Measurements from ENCODE around the gene LOXL4. TPM values are rescaled to one million over a fixed set of nuclear protein-coding genes. Genes with fewer than 3 reads are reported as not detected.

The LOXL4 gene
- total RNA-seq, 1 experiment from 2014 or later = 1.3 TPM

DNA sequence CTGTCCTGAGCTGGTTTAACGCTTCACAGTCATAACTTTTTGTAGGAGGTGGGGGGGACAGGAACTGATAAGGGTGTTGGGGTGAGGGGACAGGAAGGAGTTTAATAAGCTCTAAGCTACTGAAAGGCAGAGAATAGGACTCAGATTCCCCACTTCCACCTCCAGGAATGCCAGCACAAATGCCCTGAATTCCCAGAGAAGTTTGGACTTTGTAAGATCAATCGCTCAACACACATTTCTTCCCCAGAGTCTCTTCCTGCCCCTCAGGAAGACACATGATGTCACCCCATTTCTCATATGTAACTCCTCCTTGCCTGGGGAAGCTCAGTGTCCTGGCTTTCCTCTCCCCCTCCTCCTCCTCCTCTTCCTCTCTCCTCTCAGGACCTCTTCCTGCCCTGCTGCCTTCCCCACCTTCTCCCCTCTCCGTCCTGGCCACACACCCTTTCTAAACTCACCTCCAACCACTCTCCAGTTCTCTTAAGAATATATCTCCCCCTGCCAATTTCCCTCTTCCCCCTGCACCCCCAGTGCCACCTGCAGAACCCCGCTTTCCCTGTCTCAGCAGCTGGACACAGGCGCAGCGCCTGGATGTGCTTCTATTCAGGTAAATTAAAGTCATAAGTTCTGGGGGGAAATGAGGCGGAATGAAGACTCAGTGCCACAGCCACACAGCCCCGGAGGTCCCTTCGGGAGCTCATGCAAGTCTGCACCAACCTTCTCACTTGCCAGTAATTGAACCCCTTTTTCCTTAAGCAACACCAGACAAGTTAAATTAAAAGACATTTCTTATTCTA is 5.3 kb upstream of the LOXL4 start:
- Histone ChIP-seq H3K27ac (ENCODE audit: low read depth, low read length) (no peak overlapping the region), H3K4me2 (ENCODE audit: low read length) (no peak overlapping the region), H3K27me3 (ENCODE audit: insufficient read depth, low read length) (no peaks in the 10 kb centered on the region), H3K79me2 (ENCODE audit: insufficient read depth, low read length) (no peaks in the 10 kb centered on the region), H3K36me3 (ENCODE audit: control insufficient read depth in 1 of 2, insufficient read depth in 2 of 2, low read length in 2 of 2) (no peaks in the 10 kb centered on the region), H3K4me1 (ENCODE audit: control insufficient read depth in 1 of 2, insufficient read depth in 2 of 2, low read length in 2 of 2) (peaks cover 21 to 29% of the 10 kb centered on the region in 2 experiments), H4K20me1 (ENCODE audit: insufficient read depth) (no peaks in the 10 kb centered on the region), H3K9ac (ENCODE audit: low read length) (no peak overlapping the region), H3K9me2 (ENCODE audit: insufficient read depth) (no peaks in the 10 kb centered on the region), H3K4me3 (replicated peaks in 1 of 2; ENCODE audit: low read depth in 1 of 2, low read length in 2 of 2) (no peak overlapping the region), H2AFZ (ENCODE audit: low read depth, low read length, poor library complexity, severe bottlenecking) (no peak overlapping the region), H3K9me3 (ENCODE audit: control insufficient read depth in 1 of 2, insufficient read depth in 1 of 2, low read depth in 1 of 2, low read length in 2 of 2) (no peaks in the 10 kb centered on the region)
- ChIA-PET CTCF (no interaction called here), POLR2A (no interaction called here), RAD21 (ENCODE audit: low non-redundant PET in 1 of 2, low total read pairs in 2 of 2, uncharacterized antibody in 2 of 2, unreplicated experiment in 2 of 2) (no interaction called here)
- BruUV-seq (replicated peaks) = no TSS peak
- DNase-seq (ENCODE audit: low read depth, low spot score) = no peak
- intact Hi-C loops (cut with micrococcal nuclease) = no loop called here
- ATAC-seq = no peak
- TF ChIP-seq CEBPB (IDR thresholded peaks at IDR 0.05; ENCODE audit: low read depth) = no peak
- TF ChIP-seq FOSL1 (IDR thresholded peaks at IDR 0.05; ENCODE audit: low read depth) = no peak
- no peak for TF ChIP-seq EZH2 (IDR thresholded peaks at IDR 0.05)
- TF ChIP-seq SIN3A (IDR thresholded peaks at IDR 0.05; ENCODE audit: low read depth) = no peak
- TF ChIP-seq YY1 (IDR thresholded peaks at IDR 0.05; ENCODE audit: extremely low read depth, insufficient replicate concordance, low read depth, low read length) = no peak
- no peak for TF ChIP-seq SRF (IDR thresholded peaks at IDR 0.05; ENCODE audit: low read depth)
- TF ChIP-seq CBX3 (IDR thresholded peaks at IDR 0.05; ENCODE audit: low read depth) = no peak
- TF ChIP-seq, protein P1, sequence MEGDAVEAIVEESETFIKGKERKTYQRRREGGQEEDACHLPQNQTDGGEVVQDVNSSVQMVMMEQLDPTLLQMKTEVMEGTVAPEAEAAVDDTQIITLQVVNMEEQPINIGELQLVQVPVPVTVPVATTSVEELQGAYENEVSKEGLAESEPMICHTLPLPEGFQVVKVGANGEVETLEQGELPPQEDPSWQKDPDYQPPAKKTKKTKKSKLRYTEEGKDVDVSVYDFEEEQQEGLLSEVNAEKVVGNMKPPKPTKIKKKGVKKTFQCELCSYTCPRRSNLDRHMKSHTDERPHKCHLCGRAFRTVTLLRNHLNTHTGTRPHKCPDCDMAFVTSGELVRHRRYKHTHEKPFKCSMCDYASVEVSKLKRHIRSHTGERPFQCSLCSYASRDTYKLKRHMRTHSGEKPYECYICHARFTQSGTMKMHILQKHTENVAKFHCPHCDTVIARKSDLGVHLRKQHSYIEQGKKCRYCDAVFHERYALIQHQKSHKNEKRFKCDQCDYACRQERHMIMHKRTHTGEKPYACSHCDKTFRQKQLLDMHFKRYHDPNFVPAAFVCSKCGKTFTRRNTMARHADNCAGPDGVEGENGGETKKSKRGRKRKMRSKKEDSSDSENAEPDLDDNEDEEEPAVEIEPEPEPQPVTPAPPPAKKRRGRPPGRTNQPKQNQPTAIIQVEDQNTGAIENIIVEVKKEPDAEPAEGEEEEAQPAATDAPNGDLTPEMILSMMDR (IDR thresholded peaks at IDR 0.05 in 2 of 3, conservative IDR thresholded peaks at IDR 0.05 in 1 of 3; ENCODE audit: borderline replicate concordance in 1 of 3, insufficient read depth in 1 of 3, low read depth in 2 of 3, low read length in 2 of 3) = no peak
- TF ChIP-seq, protein P2, sequence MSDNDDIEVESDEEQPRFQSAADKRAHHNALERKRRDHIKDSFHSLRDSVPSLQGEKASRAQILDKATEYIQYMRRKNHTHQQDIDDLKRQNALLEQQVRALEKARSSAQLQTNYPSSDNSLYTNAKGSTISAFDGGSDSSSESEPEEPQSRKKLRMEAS (IDR thresholded peaks at IDR 0.05) = no peak
- no peak for TF ChIP-seq ZNF274 (IDR thresholded peaks at IDR 0.05; ENCODE audit: low read depth, low read length)
- TF ChIP-seq, protein P3, sequence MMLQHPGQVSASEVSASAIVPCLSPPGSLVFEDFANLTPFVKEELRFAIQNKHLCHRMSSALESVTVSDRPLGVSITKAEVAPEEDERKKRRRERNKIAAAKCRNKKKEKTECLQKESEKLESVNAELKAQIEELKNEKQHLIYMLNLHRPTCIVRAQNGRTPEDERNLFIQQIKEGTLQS (IDR thresholded peaks at IDR 0.05) = no peak
- TF ChIP-seq, protein P4, sequence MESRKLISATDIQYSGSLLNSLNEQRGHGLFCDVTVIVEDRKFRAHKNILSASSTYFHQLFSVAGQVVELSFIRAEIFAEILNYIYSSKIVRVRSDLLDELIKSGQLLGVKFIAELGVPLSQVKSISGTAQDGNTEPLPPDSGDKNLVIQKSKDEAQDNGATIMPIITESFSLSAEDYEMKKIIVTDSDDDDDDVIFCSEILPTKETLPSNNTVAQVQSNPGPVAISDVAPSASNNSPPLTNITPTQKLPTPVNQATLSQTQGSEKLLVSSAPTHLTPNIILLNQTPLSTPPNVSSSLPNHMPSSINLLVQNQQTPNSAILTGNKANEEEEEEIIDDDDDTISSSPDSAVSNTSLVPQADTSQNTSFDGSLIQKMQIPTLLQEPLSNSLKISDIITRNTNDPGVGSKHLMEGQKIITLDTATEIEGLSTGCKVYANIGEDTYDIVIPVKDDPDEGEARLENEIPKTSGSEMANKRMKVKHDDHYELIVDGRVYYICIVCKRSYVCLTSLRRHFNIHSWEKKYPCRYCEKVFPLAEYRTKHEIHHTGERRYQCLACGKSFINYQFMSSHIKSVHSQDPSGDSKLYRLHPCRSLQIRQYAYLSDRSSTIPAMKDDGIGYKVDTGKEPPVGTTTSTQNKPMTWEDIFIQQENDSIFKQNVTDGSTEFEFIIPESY (IDR thresholded peaks at IDR 0.05; ENCODE audit: extremely low read depth, insufficient replicate concordance, low read length) = no peak
